Daoy (cell line): ENCODE data around the gene FAM50B. TPM values are rescaled to one million over a fixed set of nuclear protein-coding genes. Genes with fewer than 3 reads are reported as not detected.

Experiments used
- DNase-seq: peaks from one replicate; pipeline ENCODE4 v3.0.0-alpha.2; 2015; ENCODE audit warnings: low read depth
- total RNA-seq: library from RNA; depleted of rRNA; stranded (reverse); fragments of >200 nt; shearing (Covaris generic); gene quantifications from 2 replicates; pipeline ENCODE4 v1.2.3, GENCODE V29; 2014

The FAM50B gene
- total RNA-seq, 1 experiment from 2014 or later: 6.1 TPM

DNA sequence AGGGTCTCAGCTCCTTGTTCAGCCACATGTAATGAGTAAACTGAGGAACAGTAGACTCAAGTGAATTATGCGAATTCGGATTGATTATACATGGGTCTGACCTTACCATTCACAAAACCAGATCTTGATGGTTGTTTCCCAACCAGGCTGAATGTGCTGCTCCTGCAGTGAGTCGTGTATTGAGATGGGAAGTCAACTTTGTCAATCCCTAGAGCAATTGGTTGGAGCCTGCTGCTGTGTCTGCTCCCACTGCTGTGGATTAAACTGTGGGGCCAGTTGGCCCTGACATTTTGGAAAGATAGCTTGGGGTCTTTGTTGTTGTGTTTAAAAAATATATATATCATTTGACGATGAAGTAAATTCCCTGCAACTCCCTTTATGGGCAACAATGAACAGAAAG is 23.9 kb downstream of the FAM50B start:
- DNase-seq: no peak

DNA sequence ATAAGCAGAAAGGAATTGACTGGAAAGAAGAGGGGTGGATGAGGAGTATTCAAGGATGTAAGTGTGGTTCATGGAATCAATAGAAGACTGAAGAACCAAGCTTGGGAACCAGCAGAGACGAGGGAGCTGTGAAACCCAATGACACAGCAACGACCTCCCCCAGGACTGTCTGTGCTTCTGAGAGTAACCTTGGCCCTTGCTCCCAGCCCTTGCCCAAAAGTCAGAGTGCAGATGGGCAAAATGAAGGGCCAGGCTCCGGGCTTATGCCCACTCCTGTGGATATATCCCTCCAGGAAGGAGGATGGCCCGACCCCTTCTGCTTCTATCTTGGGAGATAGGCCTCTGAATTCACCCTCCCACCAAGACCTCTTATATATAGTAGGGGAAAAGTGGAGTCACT is 24.9 kb downstream of the FAM50B start:
- DNase-seq: no peak

DNA sequence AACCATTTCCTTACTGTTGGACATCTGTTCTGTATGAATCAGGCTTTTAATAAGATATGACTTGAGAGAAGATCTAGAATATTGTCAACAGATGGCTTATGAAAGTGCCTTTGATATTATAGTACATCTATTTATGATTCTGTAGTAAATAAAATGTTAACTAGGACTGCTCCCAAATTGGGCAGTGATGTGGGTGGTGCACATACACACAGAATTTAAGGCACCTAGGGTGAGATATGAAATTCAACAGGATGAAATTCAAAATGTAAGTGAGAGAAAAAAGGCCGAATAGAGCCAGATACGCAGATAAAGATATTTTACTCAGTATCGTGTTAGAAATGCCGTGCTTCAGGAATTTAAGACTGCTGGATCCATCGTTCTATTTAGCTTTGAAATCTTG is 26.3 kb downstream of the FAM50B start:
- no peak for DNase-seq

DNA sequence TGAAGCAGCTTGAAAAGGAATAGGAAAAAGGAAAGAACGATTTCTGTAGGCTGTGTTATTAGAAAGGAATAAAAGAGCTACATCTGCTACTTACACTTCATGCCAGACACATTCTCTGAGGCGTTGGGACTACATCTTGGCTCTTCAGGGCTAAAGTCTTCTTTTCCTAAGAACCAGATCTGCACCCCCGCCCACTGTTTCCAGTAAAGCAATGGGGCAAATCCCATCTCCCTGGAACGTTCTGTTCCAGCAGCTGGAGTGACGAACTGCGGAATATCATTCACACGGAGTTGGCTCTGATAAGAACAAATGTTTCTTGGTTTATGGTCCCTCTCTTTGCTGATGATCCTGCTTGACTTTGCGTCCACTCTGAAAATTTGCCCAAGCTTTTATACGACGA is 26.9 kb downstream of the FAM50B start:
- no peak for DNase-seq

DNA sequence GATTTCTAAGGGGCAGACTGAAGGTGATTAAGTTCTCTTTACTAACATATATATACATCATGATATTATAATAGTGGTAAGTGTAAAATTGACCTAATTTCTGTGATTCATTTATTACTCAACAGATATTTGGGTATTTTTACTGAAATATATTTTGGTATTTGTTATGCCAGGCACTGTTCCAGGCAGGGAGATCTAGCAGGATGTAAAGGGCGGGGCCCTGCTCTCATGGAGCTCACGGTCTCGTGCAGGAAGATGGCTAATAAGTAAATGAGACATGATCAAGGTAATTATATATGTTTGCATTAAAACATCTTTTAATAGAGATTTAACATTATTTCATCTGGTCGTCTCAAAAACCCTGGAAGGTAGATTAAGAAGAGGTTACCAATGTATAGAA is 27.7 kb downstream of the FAM50B start:
- DNase-seq: no peak

DNA sequence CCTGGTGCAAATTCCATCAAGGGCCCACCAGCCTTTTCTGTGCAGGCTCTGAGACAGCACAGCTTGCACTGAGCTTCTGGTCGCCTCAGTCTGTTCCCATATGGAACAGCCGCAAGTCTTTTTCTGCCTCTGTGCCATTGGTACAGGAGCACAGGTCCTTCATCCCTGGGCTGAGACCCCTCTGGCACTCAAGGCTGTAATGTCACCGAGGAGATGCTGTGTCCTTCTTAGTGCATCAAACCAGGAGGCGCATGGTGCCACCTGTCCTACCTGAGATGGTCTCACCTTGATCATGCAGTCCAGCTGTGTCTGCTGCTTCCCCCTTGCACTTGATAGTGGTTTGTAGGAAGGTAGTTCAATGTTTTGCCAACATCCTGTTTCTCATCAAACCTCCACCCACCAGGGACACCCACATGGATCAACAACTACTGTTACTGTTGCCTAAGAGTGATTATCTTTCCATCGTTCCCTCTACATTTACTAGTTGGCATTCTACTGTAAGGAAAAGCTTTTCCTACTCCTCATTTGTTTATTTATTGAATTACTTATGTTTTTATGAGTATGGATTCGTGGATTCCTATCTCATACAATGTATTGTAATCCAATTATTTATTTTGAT is 29.0 kb downstream of the FAM50B start:
- DNase-seq: no peak

DNA sequence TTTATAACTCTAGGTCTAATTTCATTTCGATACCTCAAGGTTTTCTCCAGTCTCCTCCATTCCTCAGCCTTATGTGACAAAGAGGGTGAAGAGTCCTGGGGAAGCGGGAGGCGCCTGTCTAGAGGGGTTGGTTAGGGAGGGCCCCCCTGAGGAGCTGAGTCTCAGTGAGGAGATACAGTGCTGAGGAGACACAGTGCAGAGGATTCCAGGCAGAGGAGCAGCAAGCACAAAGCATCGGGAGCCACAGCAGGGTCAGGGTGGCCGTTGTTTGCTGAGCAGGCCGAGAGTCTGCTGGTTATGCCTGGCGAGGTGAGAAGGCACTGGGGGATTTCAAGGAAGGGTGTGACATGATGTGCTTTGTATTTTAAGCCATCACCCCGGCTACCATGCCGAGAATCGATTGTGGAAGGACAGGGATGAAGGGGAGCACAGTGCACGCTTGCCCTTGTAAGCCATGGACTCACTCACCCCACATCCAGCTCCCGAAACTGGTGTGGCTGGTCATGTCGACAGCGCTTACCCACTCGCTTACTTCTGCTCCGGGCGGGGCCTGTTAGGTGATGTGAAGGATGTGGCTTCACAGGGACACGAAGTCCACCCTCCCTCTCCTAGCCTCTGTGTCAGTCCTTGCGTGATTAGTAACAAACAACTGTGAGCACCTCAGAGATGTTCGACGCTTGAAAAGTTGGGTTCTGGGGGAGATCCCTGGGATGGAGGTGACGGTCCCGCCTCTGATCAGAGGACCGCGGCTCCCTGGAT is 30.2 kb downstream of the FAM50B start:
- DNase-seq: no peak

DNA sequence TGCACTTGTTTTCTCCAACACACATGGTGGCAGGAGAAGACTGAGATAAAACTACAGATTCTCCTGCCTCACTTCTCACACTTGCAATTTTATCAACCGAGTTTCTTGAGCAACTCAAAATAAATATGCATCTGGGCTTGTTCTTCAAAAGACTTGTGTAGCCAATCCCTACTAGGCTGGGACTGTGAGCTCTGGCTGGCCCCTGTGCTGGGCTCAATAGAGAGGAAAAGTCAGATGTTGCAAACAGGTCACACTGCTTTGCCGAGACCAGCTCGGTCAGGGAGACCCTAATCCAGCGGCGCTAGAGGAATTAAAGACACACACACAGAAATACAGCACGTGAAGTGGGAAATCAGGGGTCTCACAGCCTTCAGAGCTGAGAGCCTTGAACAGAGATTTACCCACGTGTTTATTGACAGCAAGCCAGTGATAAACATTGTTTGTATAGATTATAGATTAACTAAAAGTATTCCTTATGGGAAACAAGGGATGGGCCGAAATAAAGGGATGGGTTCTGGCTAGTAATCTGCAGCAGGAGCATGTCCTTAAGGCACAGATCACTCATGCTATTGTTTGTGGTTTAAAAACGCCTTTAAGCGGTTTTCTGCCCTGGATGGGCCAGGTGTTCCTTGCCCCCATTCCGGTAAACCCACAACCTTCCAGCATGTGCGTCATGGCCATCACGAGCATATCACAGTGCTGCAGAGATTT is 32.7 kb downstream of the FAM50B start:
- DNase-seq: no peak

DNA sequence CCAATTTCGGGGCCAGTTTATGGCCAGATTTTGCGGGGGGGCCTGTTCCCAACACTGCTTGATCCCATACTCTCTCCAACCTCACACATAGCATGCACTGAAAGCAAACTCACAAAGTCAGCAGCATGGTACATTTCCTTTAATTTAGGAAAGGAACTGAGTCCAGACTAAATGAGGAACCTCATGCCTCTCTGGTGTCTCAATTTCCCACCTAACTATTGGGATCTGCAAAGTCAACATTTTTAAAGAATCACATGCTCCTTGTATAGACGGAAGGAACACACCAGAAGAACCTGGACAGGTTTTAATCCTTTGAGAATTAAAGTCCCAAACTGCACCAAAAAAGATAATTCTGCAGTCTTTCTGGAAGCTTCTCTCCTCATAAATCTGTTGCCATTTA is 33.3 kb downstream of the FAM50B start:
- no peak for DNase-seq

DNA sequence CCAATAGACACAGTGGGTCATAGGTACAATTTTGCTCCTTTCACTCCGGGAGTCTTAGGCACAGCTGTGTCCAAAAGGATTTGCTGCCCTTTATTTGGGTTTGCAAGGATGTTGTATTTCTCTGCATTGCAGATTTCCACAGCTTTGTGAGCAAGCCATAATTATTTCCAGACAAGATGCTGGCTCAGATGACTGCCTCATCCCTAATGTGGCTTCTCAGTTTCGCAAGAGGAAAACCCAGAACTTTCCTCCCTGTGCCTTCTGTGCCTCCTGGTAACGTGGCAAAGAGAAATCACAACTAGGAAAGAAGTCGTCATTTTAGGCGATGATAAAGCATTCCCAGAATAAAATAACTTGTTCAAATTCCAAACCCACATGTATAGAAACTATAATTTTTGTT is 33.7 kb downstream of the FAM50B start:
- DNase-seq: no peak

DNA sequence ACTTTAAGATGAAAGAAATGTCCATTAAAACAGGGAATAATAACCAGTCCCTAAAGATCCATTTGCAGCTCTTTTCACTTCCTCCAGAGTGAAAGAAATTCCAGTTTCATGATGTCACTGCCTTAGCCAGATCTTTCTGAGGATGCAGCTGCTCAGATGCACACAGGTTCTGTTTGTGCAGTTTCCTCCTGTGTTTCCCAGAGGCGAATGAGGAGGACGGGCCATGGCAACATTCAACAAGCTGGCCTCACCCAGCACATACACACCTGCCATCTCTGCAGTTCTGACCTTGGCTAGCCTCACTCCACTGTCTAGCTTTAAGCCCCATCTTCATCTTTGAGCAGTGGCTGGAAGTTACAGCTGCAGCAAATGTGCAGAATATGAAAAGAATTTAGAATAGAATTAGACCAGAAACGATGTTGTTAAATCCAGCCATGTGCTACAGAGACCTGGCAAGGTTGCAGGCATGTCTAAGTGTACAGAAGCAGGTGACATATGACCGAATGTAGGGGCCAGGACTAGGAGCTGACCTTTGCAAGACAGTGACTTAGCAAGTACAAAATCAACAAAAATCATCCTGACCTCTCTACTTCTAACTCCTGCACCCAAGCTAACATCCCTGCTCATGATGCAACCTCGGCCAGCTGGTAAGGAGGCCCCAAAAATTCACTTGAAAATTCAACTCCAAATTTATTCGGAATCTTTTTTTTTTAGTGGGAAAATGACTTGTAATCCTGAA is 35.0 kb downstream of the FAM50B start:
- DNase-seq: peak; percentile 56

DNA sequence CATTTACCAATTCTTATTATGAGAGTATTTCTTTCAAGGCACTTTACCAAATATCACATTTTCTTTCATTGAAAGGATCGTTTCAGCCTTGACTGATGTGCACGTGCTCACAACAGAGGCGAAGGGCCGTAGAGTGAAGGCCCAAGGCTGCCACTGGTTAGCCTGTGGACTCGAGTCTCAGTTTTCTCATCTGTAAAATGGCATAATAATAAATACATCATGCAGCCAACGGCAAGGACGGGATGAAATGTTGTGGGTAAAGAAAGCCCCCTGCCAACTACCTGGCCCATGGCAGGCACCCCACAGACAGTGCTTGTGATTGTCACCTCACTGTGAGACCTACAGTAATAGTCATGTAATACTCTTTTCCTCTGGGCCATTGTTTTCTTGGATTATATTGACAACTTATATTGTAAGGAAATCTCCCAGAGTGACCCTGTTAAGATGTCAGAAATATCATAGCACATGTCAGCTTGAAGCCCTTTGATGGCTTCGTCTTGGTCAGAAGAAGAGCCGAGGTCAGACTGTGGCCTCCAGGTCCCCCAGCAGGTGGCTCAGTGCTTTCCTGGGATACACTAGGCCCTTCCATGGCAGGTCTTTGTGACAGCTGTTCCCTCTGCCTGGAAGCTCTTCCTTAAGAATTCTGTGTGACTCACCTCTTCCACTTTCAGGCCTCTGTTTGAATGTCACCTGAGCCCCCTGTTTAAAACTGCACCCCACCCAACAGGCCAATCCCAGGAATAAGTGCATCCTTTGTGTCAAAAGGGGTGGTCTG is 36.3 kb downstream of the FAM50B start:
- DNase-seq: peak; percentile 44

DNA sequence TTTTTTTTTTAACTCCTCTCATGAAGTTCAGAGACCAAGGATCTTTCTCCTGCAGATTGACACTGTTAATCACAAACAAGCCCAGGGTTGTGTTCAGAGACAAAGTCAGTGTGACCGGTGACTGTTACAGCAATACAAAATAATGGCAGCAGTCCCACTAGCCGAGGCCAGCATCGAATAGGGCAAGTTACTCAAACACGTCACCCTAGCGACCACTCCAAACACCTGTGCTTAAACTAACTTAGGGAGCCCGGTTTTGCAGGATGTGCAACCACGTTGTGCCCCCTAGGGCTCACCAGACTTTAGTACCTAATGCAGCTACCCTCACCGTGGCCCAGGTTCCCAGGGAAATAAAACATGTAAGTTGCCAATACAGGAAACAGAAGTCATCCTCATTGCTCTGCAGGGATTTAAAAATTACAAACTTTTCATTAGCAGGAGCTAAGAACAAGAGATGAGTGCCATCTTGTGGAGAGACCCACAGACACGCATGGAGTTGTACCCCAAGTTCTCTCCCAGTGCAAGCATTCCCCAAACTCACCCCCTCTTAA is 38.1 kb downstream of the FAM50B start:
- peak; percentile 29 for DNase-seq

DNA sequence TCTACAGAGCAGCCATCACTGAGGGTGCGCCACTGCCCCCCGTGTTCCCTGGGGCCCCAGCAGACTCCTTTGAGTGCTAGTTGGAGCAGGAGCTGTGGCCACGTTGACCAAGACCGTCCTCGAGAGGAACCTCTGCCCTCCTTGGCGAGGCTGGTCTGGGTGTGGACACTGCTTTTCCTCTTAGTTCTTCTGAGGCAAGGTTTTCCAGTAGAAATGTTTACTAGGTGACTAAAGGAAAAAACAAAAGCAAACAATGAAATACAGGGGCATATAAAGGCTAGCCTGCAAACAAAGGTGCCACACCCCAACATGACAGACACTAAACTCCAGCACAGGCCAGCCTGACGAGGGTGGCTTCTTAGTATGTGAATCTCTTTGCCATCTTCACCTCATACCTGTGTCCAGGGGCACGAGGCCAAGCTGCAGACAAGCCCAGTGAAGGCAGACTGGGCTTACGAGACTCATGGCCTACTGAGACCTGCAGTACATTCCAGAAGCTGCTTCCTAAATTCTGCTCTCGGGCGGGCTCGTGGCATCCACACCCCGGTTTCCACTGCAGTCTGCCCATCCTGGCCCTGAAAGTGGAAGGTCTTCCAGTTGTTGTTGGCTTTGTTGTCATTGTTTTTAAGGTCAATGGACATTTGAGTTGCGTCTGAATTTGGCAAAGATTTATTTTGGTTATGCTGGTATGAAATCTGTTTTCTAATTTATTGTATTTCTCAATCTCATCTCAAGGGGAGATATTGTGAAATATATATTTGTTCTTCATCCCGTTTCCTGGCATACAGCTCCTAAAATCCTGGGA is 39.2 kb downstream of the FAM50B start:
- no peak for DNase-seq

DNA sequence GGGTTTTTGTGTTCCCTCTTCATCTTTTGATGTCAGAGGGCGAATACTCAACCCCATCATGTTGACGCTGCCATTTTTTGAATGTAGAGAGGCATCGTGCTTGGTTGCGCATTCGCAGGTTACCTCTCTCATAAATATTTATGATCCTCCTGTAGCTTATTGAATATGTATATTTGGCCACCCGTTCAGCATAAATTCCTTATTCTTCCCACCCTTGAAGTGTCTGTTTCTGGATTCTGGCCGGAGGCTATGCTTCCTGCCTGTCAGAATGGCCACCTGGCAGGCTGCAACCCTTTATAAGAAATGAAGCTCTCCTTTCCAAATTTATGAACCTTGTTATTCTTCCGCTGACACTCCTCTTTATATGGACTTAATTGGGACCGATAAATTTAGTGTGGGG is 40.9 kb downstream of the FAM50B start:
- no peak for DNase-seq

DNA sequence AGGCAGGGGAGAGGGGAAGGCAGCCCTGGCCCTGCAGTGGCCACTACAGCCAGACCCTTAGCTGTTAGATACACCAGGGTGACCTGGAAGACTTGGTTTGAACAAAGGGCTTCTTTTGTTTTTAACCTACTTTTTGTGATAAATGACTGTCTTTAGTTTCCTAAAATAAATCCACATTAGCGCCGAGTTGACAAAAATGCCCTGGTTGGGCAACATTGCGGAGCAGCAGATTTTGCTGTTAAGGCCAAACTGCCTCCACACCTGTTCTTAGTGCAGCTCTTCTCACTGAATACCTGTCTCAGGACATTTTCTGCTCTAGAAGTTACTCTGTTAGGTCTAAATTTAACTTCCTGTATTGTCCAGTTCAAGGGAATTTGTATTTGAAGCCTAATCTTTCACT is 42.7 kb downstream of the FAM50B start:
- no peak for DNase-seq

DNA sequence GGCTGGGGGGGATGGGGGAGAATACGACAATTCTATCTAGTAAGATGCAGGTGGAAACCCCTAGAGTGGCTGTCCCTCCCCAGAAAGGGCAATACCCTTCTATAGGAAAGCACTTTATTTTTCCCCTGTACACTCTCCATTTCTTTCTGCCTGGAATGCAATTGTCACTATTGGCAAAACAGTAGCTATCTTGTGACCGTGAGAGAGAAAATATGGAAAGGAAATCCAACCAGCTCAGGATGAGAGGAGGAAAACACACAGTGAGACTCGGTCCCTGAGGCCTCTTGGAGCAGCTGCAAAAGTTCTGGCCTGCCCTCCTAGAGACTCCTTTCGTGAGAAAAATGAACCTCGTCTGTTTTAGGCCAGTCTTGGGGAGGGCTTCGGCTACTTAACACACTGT is 43.4 kb downstream of the FAM50B start:
- no peak for DNase-seq

DNA sequence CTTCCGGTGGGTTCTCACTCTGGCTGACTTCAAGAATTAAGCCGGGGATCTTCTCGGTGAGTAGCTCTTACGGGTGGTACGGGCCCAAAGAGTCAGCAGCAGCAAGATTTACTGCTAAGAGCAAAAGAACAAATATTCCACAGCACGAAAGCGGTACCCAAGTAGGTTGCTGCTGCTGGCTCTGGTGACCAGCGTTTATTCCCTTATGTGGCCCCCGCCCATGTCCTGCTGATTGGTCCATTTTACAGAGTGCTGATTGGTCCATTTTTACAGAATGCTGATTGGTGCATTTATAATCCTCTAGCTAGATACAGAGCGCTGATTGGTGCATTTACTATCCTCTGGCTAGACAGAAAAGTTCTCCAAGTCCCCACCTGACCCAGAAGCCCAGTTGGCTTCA is 44.3 kb downstream of the FAM50B start:
- DNase-seq: no peak

DNA sequence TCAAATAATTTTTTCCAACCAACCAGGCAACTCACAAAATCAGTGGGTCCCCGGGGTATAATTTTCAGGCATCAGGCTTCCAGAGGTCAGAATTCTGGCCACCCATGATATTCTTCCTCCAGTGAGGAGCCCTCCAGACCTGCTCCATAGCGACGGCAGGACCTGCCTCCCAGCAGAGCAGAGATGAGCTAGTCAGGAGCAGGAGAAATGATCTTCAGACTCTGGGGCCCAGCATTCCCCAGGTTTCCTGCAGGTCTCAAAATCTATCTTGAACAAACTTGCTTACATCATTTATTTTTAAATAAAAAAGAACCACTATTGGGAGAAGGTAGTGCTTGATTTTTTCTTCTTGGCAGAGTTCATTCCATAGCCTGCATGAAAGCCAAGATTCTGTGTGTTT is 44.7 kb downstream of the FAM50B start:
- DNase-seq: no peak

DNA sequence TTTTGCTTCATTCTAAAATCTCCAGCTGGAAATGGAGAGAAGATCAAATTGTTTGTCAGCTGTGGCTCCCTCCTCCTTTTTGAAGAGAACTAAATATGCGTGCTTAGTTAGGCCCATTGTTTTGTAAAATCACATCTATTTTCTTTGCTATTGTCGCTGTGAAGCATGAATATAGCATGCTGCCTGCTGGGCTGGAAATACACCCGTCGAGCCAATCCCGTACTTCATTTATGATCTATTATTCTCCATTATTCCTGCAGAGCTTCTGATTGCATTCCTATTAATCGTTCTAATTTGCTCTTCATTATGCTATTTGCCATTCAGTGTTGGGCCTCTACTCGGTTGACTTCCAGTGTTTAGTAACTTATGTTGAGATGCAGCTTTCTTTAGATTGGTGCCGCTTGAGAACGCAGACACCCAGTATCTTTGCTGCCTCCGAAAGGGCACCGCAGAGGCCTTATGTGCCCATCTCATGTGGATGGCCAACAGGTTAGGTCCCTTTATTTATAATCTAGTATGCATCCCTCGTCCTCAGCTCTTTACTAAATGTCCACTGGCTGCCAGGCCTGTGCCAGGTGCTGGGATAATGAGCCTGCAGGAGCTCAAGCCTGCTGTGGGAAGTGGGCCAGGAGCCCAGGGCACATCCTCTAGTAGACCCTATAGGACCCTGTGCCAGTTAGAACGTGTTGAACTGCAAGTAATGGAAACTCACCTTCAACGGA is 45.6 kb downstream of the FAM50B start:
- no peak for DNase-seq
